Stimulated activated CD4-positive, alpha-beta T cell treated with anti-CD3 and anti-CD28 coated beads, TNF-alpha, amount 100 ng/mL, for 4 hours (primary cell): ENCODE data around the gene RUNDC3A.

Source experiments
- DNase-seq, 3 experiments: peaks; one replicate each; pipeline ENCODE4 v3.0.0-alpha.2; 2020; ENCODE audit warnings: low read depth in 3 of 3

Gene RUNDC3A

DNA sequence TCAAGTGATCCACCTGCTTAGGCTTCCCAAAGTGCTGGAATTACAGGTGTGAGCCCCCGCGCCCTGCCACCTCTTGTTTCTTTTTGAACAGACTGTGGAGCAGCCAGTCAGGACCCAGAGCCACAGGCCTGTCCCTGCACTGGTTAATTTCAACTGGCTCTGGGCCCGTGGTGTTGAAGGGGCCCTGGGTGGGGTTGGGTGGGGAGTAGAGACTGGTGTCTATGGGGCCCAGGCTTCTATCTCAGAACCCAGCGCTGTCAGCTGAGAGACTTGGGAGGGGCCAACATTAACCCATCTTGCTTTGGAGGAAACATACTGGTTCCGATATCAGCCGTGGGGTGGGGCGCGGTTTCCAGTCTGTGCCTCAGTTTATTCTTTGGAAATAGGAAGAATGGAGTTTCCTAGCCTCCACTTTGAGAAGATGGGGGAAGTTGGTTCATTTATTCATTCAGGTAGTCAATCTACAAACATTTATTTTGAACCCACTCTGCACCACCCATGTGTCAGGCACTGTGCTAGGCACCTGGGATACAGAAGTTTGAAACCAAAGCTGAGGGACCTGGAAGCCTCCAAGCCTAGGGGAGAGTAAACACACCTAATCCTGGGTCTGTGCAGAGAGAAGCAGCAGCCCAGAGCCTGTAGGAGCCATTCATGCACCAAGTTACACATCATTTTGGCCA is 24.9 kb upstream of the RUNDC3A start:
- DNase-seq = no peak

- DNase-seq = no peak
Measured at GRCh38 chr17:44284024-44284400, 24.4 kb upstream of the RUNDC3A start.

DNA sequence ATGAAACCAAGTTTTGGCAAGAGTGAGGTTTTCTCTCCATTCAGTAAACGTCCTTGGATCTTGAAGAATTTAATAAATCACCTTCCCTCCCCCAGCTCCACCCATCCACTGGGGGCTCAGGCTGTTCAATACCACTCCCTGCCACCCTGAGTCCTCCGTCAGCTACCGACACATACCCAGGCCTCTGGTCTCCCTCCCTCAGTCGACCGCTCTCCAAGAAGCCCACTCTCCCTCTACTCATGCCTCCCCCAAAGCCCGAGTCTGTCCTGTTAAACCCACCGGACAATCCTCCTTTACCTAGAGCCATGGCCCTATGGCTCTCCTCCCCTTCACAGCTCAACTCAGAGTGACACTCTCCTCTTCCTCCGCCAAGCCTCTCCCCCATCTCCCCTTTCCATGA is 20.8 kb upstream of the RUNDC3A start:
- no peak for DNase-seq

- no peak for DNase-seq
Measured at GRCh38 chr17:44293509-44294226, 14.7 kb upstream of the RUNDC3A start.

- no peak for DNase-seq
Measured at GRCh38 chr17:44297975-44298374, 10.4 kb upstream of the RUNDC3A start.

DNA sequence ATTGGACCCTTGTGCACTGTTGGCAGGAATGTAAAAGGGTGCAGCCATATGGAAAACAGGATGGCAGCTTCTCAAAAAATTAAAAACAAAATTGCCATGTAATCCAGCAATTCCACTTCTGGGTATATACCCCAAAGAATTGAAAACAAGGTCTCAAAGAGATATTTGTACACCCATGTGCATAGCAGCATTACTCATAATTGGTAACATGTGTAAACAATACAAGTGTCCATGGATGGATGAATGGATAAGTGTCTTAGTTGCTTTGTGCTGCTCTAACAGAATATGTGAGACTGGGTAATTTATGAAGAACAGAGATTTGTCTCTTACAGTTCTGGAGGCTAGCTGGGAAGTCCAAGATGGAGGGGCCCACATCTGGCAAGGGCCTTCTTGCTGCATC is 3.8 kb upstream of the RUNDC3A start:
- DNase-seq = no peak

DNA sequence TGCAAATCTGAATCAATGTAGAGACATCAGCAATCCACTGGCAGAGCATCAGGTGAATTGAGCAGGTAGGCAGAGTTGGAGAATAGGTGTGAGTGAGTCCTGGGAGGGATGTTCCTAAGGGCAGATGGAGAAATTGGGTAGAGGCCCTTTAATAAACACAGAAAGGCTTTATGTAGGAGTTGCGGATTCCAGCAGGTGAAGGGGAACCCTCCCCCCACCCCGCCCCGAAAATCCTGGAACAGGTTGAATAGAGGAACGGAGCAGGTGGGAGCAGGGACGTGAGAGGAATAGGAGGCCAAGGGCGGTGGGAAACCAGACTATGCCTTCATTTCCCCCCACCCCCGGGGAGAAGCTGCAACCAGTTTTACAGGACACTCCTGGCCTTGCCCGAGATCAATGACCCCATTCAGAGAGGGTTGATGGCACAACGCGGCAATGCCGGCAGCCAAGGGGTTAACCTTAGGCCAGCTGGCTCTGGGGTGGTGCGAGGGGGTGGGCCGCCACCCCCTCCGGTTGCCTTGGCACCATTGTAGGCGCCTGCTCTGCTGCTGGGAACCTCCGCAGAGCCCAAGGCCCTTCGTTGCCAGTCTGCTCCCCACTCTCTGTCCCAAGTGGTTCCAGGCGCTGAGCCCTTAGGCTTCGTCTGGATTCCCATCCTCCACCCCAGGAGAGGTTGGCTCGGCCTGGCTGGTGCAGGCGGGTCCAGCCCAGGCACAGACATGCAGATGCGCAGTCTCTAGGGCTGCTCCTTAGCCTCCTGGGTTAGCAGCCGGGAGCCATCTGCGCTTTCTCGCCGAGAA is 814 bp upstream of the RUNDC3A start:
- no peak for DNase-seq

DNA sequence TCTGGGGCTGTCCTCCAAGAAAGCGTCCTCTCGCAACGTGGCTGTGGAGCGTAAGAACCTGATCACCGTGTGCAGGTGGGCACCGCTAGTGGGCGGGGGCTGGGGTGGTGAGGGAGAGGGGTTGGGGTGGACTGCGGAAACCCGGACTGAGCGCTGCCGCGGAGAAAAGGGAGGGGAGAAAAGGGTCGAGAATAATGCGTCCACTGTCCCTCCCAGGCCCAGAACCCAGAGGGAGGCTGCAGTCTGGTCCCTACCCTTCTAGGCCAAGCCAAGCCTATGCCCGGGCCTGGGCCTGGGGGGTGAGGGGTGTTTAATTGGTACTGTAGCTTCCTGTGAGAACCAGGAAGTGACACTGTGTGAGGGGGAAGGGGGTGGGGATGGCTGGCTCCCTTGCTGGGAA is 464 bp downstream of the RUNDC3A start:
- no peak for DNase-seq

DNA sequence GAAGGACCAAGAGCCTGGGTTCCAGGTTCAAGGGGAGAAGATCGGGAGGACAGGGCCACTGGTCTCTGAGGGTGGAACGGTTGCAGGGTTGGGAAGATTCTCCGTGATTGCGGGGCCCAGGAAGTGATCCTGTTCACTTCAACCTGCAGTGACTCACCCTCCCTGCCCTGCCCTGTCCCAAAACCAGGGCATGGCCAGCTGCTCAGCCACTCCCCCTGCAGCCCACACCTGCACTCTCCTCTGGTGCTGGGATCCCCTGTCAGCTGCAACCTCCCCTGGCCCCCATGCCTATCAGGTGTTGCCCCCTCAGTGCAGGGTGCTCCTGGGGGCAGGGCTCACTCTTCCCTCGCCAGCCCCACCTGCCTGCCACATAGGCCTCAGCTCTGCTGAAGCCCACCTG is 1.1 kb downstream of the RUNDC3A start:
- no peak for DNase-seq

- no peak for DNase-seq
Measured at GRCh38 chr17:44310188-44310587, 1.8 kb downstream of the RUNDC3A start.

- DNase-seq = no peak
Measured at GRCh38 chr17:44310609-44311376, 2.4 kb downstream of the RUNDC3A start.

DNA sequence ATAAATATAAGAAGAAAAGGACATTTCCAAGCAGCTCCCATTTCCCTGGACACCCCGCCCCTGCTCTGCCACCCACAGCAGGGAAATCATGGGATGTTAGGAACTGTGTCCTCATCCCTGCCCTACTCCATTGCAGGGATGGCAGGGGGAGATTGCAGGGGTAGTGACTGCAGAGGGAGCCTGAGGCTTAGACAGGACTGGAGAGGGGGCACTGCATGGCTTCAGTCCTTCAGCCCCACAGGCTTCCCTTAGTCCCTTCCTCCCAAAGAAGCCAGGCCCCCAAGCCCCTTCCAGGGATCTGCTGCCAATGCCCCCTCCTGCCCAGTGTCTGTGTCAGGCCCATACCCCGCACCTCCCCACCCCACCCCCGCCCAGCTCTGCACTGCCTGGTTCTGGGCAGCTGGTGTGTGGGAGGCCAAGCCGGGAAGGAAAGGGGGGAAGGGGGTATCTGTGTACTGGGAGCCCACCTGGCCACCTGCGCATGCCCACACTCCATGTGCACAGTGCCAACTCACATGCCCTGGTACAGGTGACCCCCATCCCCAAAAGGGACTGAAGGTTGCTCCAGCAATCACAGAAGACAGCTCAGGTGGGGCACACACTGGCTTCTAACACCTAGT is 3.3 kb downstream of the RUNDC3A start:
- DNase-seq = no peak

DNA sequence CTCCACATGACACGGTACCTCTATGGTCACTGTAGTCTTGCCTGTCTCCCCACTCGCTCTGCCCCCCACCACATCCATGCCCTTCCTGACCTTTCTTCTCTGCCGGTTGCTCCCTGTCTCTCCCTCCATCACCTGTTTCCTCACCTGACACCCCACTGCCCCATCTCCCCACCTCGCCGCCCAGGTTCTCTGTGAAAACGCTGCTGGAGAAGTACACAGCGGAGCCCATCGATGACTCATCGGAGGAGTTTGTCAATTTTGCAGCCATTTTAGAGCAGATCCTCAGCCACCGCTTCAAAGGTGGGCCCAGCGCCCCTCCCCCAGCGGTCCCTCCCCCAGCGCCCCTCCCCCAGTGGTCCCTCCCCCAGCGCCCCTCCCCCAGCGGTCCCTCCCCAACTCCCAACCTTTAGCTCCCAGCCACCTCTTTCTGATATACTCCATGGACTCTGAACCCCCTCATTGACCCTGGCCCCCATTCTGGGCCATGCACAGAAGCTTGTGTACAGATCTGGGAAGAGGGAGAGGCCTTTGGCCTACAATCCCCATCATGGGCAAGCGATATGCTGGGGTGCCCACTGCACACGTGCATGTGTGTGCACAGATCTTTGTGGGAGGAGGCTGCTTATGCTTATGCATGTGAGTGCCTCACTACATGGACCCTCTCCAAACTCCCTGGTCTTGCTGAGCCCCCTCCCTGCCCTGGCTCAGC is 4.1 kb downstream of the RUNDC3A start:
- no peak for DNase-seq

DNA sequence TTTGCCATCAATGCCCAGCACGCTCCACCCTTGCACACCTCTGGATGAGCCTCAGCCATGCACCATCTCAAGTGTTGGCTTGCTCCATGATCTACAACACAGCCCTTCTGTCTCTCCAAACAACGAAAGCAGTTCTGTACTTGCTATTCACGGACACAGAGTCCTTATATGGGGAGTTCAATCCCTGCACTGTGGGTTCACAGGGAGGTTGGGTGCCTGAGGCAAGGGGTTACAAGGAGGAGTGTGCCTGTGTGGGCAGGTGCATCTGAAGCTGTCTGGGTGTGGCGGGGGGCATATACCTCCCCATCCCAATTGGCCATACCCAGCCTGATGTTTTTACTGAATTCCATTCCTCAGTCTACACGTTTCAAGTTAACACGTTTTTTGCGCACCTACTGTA is 5.6 kb downstream of the RUNDC3A start:
- no peak for DNase-seq

- no peak for DNase-seq
Measured at GRCh38 chr17:44314524-44314868, 6.1 kb downstream of the RUNDC3A start.

DNA sequence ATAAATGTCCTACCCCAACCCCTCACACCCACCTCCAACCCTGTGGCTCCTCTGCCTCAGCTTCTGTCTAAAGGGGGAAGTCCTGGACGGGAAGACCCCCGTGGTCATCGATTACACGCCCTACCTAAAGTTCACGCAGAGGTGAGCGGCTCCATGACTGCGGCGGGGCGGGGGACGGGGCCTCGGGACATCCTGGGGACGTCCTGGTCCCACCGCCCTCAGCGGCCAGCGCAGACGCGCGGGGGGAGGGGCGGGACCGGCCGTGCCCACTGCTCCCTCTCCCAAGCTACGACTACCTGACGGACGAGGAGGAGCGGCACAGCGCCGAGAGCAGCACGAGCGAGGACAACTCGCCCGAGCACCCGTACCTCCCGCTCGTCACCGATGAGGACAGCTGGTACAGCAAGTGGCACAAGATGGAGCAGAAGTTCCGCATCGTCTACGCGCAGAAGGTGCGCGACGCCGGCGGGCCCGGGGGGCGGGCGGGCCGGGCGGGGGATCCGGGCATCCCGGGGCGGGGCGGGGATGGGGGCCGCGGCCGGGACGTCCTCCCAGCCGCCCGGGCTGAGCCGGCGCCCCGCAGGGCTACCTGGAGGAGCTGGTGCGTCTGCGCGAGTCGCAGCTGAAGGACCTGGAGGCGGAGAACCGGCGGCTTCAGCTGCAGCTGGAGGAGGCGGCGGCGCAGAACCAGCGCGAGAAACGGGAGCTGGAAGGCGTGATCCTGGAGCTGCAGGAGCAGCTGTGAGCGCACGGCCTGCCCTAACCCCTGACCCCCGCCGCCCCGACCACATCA is 6.7 kb downstream of the RUNDC3A start:
- no peak for DNase-seq

GRCh38 chr17:44315760-44316731 is 7.6 kb downstream of the RUNDC3A start:
- DNase-seq = no peak

- no peak for DNase-seq
Measured at GRCh38 chr17:44317545-44317944, 9.1 kb downstream of the RUNDC3A start.
